ENCODE measurements around the gene MMP25.
A peak's percentile ranks its signal among the peaks of the same experiment; 100 is the strongest.

The MMP25 gene

DNA sequence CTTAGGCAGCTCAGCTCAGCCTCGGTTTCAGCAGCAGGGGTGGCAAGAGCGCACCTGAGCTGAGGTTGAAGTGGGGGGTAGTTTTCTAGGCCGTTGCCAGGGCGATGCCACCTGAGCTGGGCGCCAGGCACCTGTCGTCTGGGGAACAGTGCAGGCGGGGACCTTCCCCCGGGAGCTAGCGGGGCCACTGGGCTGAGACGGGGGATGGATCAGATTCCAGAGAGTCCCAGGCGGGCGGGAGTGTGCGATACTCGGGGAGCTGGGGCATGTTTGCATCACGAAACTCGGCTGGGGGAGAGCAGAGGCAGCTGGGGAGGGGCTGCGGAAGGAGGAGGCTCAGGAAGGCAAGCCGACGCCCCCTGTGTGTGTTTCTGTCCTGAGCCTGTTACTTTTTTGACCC, 34.1 kb upstream of the MMP25 start:
- no peaks in the 10 kb centered on the region for H3K36me3 Mint-ChIP-seq (ENCODE audit: low read depth)
- H3K27me3 Mint-ChIP-seq, result peaks cover 12% of the 10 kb centered on the region
- H3K4me1 Mint-ChIP-seq (ENCODE audit: low read depth), result peaks cover 18% of the 10 kb centered on the region
- H3K9me3 Mint-ChIP-seq, result no peaks in the 10 kb centered on the region
- H3K4me3 Mint-ChIP-seq, result no peak overlapping the region
- no peak overlapping the region for H3K27ac Mint-ChIP-seq

DNA sequence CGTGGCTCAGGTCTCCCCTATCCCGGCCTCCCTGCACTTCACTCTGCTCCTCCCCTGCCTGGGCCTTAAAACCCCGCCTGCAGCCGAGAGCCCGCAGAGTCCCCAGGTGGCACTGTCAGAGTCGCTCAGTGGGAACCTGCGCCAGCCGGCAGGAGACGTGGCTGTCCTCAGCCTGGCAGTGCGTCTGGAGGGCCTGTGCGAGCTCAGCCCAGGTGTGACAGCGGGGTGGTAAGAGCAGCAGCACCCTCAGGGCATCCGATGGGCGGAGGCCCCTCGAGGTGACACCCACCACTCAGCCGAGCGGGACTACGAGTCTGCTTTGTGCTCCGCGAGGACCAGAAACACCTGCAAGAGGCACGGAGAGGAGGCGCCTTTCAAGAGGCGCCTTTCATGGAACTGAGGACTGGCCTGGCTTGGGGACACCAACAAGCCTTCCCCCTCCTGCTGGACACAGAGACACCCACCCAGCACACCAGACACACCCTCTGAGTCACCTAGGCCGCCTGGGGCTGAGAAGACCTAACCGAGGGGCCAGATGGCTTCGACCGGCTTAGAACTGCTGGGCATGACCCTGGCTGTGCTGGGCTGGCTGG, 33.4 kb upstream of the MMP25 start, which contains the start of gene CLDN9:
TSS of gene CLDN9 (plus strand) at position 96 of the 593 bp plus-strand sequence. CDS start at position 536, 440 bp downstream.
- Mint-ChIP-seq H3K9me3 (no peaks in the 10 kb centered on the region), H3K27me3 (peaks cover 11% of the 10 kb centered on the region), H3K36me3 (ENCODE audit: low read depth) (no peaks in the 10 kb centered on the region), H3K27ac (no peak within 1 kb of the TSS), H3K4me1 (ENCODE audit: low read depth) (peaks cover 11% of the 10 kb centered on the region), H3K4me3 (no peak within 1 kb of the TSS)

DNA sequence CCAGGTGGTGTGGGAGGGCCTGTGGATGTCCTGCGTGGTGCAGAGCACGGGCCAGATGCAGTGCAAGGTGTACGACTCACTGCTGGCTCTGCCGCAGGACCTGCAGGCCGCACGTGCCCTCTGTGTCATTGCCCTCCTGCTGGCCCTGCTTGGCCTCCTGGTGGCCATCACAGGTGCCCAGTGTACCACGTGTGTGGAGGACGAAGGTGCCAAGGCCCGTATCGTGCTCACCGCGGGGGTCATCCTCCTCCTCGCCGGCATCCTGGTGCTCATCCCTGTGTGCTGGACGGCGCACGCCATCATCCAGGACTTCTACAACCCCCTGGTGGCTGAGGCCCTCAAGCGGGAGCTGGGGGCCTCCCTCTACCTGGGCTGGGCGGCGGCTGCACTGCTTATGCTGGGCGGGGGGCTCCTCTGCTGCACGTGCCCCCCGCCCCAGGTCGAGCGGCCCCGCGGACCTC, 32.8 kb upstream of the MMP25 start:
- Mint-ChIP-seq H3K9me3 (no peaks in the 10 kb centered on the region), H3K27me3 (peaks cover 9% of the 10 kb centered on the region), H3K4me1 (ENCODE audit: low read depth) (peaks cover 11% of the 10 kb centered on the region), H3K36me3 (ENCODE audit: low read depth) (no peaks in the 10 kb centered on the region), H3K4me3 (no peak overlapping the region), H3K27ac (no peak overlapping the region)

DNA sequence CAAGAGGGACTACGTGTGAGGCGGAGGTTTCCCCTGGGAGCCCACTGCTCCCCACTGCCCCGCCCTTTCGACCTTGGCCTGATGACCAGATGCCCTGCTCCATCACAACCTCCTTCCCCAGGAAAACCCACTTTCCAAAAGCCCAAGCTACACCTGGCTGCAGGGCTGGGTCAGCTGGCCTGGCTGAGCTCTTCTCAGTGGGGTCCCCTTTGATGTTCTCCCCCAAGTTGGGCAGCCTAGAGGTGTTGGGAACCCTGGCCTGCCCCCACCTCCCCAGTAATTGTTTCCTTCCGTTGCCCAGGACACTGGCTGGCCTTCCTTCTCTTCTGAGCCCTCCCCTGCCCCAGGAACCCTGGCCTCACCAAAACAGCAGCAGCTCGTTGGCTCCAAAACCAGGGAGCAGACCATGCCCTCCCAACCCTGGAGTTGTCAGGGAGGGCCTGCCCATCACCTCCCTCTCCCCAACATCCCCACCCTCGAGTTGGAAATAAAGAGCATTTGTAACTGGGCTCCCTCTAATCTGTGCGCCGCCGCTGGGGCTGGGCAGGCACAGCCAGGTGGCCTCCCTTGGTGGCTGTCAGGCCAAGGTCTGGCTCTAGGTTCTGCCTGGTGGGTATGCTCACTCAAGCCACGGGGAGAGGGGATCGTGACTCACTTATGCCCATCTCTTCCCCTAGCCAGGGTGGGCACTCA, 32.2 kb upstream of the MMP25 start:
- no peaks in the 10 kb centered on the region for H3K36me3 Mint-ChIP-seq (ENCODE audit: low read depth)
- H3K27me3 Mint-ChIP-seq, result peaks cover 9% of the 10 kb centered on the region
- no peaks in the 10 kb centered on the region for H3K9me3 Mint-ChIP-seq
- no peak overlapping the region for H3K4me3 Mint-ChIP-seq
- H3K27ac Mint-ChIP-seq, result no peak overlapping the region
- peaks cover 8% of the 10 kb centered on the region for H3K4me1 Mint-ChIP-seq (ENCODE audit: low read depth)

DNA sequence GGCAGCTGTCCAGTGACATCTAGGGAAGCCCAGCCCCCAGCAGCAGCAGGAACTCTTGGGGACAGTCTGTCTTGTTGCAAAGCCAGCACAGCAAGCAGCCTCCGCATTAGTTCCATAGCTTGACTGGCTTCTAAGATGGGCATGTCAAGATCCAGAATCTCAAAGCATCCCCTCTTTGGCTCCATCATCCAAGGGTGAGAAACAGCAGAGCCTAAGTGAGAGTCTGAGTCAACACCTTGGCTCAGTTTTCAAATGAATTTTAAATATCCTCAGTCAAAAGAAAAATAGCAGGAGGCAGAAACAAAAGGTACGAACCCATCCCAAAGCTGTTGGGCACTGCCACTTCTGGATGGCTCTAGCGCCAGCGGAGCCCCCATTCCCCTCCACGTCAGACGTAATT, 31.4 kb upstream of the MMP25 start:
- no peak overlapping the region for H3K4me3 Mint-ChIP-seq
- H3K9me3 Mint-ChIP-seq, result no peaks in the 10 kb centered on the region
- H3K36me3 Mint-ChIP-seq (ENCODE audit: low read depth), result no peaks in the 10 kb centered on the region
- H3K4me1 Mint-ChIP-seq (ENCODE audit: low read depth), result peaks cover 15% of the 10 kb centered on the region
- peaks cover 9% of the 10 kb centered on the region for H3K27me3 Mint-ChIP-seq
- no peak overlapping the region for H3K27ac Mint-ChIP-seq

DNA sequence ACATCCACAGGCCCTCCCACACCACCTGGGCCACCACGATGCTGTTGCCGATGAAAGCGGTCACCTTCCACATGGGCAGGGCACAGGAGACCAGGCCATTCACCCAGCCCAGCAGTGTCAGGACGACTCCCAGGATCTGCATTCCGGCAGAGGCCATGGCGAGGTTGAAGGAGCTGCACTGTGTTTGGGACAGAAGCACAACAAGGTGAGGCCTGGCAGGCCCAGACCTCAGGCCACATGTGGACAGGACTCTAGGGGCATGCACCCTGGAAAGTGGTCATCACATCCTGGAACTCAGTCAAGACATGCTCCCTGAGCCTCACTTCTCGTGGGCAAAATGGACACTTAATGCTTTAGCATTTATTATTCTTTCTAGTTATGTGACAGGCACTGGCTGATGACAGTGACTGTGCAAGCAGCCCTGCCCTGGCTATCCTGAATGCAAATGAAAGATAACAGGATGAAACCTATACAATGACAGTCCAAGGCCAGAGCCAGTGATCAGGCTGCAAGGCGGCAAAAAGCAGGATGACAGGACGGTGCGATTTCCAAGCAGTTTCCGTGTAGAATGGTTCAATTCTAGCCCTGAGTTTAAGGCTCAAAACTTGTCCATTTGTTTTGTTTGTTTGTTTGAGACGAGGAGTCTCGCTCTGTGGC, 30.4 kb upstream of the MMP25 start:
- Mint-ChIP-seq H3K27ac (no peak overlapping the region), H3K9me3 (no peaks in the 10 kb centered on the region), H3K36me3 (ENCODE audit: low read depth) (no peaks in the 10 kb centered on the region), H3K27me3 (peaks cover 9% of the 10 kb centered on the region), H3K4me3 (no peak overlapping the region), H3K4me1 (ENCODE audit: low read depth) (peaks cover 21% of the 10 kb centered on the region)

DNA sequence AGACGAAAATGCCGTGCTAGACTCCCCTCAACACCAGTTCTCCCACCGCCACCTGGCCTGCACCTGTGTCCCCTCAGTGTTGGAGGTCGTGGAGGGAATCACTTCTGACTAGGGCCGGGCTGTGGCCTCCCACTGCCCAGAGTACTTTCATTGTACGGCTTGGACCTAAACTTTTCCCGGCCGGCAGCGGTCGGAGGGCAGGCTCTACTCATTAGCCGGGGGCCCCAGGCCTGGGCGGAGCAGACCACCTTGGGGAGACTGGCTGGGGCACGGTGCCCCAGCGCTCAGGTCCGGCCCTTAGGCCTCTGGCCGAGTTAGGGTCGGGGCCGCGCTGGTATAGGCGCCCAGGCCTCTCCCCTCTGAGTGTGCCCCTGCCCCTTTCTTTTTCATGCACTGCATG, 29.0 kb upstream of the MMP25 start:
- H3K27ac Mint-ChIP-seq, result no peak overlapping the region
- H3K9me3 Mint-ChIP-seq, result no peaks in the 10 kb centered on the region
- H3K4me3 Mint-ChIP-seq, result no peak overlapping the region
- no peaks in the 10 kb centered on the region for H3K36me3 Mint-ChIP-seq (ENCODE audit: low read depth)
- peaks cover 34% of the 10 kb centered on the region for H3K4me1 Mint-ChIP-seq (ENCODE audit: low read depth)
- peaks cover 3% of the 10 kb centered on the region for H3K27me3 Mint-ChIP-seq

DNA sequence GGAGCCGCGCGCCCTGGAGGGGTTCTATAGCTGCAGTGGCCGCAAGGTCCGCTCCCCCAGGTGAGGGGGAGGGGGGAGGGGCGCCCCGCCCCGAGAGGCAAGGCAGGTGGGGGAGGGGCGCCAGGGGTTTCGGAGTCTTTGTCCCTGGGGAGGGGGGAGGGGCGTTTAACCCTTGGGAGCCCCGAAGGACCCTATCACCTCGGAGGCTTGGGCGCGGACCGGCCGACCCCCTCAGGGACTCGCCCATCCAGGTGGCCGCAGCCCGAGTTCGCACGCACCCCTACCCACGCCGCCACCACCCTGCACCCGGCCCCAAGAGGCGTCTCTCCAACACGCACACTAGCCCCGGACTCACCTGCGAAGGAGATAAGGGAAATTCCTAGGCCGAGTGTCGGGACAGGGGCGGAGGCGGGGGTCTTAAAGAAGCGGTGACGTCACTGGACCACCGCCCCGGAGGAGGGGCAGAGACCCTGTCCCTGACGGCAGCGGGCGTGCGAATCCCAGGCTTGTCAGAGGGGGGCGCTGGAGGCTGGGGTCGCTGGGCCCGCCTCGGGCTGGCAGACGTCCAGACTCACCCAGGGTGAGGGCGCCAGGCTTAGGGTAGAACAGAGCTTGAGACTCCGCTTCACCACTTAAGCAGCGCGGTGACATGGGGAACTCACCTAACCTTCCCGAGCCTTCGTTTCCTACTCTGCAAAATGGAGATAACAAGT, 28.4 kb upstream of the MMP25 start, which contains the start of gene CLDN6:
TSS of gene CLDN6 (minus strand) at position 390 of the 713 bp plus-strand sequence. CDS start 2,162 bp downstream, outside the sequence.
- Mint-ChIP-seq H3K27ac (no peak within 1 kb of the TSS), H3K4me1 (ENCODE audit: low read depth) (peaks cover 40% of the 10 kb centered on the region), H3K27me3 (peaks cover 3% of the 10 kb centered on the region), H3K36me3 (ENCODE audit: low read depth) (no peaks in the 10 kb centered on the region), H3K9me3 (no peaks in the 10 kb centered on the region), H3K4me3 (no peak within 1 kb of the TSS)

DNA sequence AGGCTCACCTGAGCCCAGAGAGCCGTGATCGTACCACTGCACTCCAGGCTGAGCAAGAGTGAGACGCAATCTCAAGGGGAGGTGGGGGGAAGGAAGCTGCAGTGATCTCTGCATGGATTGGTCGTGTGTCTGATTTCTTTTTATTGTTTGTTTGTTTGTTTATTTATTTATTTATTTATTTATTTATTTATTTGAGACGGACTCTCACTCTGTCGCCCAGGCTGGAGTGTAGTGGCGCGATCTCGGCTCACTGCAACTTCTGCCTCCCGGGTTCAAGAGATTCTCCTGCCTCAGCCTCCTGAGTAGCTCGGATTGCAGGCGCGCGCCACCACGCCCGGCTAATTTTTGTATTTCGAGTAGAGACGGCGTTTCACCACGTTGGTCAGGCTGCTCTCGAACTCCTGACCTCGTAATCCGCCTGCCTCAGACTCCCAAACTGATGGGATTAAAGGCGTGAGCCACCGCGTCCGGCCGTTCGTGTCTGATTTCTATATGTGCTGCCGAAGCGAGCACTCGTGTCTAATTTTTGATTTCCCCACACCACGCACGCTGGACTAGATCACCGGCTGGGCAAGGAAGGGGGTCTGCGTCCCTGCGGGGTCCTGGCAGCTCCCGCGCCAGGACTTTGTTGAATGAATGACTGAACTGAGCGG, 26.6 kb upstream of the MMP25 start:
- Mint-ChIP-seq H3K9me3 (no peaks in the 10 kb centered on the region), H3K4me3 (peak overlapping the region; percentile 85), H3K27me3 (peaks cover 3% of the 10 kb centered on the region), H3K36me3 (ENCODE audit: low read depth) (peaks cover 4% of the 10 kb centered on the region), H3K4me1 (ENCODE audit: low read depth) (peaks cover 52% of the 10 kb centered on the region), H3K27ac (peak overlapping the region; percentile 82)

DNA sequence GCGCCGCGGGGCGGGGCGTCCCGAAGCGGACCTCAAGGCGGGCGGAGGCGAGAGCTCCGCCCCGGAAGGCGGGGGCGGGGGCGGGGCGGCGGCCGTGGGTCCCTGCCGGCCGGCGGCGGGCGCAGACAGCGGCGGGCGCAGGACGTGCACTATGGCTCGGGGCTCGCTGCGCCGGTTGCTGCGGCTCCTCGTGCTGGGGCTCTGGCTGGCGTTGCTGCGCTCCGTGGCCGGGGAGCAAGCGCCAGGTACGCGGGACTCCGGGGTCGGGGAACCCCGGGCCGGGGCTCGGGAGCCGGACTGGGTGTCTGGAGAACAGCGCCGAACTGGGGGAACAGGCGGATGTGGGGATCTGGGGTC, 26.1 kb upstream of the MMP25 start, which contains the start of gene TNFRSF12A:
TSS of gene TNFRSF12A (plus strand) at position 122 of the 357 bp plus-strand sequence. CDS start at position 152, 30 bp downstream.
- Mint-ChIP-seq H3K4me3 (peak within 1 kb of the TSS; percentile 85), H3K4me1 (ENCODE audit: low read depth) (peaks cover 52% of the 10 kb centered on the region), H3K36me3 (ENCODE audit: low read depth) (peaks cover 4% of the 10 kb centered on the region), H3K27me3 (no peaks in the 10 kb centered on the region), H3K9me3 (no peaks in the 10 kb centered on the region), H3K27ac (peak within 1 kb of the TSS; percentile 97)

DNA sequence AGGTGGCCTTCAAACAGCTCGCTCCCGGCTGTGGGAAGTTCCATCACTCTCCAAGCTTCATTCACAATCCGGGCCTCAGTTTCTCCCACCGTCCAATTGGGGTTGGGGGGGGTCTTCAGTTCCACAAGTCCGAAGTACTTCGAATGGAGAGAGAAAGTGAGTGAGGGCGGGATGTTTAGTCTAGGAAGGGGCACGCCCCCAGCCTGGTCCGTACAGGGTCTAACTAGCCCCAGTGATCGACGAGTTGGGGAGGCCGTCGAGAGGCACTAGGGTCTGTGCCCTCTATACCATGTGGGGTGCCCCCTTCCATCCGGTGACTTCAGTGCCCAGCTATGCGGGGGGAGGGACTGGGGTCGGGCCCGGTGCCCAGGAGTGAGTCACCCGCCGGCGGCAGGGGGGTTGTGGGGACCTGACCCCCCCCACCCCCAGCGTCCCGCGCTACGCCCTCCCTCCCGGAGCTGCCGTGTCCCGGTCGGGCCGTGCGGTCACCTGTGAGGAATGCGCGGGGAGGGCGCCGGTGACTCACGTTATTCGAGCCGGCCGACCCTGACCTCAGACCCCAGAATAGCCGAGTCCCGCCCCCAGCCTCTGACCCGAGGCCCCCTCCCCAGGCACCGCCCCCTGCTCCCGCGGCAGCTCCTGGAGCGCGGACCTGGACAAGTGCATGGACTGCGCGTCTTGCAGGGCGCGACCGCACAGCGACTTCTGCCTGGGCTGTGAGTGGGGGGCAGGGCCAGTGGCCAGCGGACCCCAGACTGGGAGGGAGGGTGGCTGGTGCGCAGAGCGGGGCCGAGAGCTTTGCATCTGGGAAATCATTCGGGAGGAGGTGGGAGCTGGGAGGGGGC, 25.5 kb upstream of the MMP25 start:
- H3K4me3 Mint-ChIP-seq, result peak overlapping the region; percentile 85
- H3K27ac Mint-ChIP-seq, result peak overlapping the region; percentile 97
- peaks cover 4% of the 10 kb centered on the region for H3K36me3 Mint-ChIP-seq (ENCODE audit: low read depth)
- H3K9me3 Mint-ChIP-seq, result no peaks in the 10 kb centered on the region
- no peaks in the 10 kb centered on the region for H3K27me3 Mint-ChIP-seq
- H3K4me1 Mint-ChIP-seq (ENCODE audit: low read depth), result peaks cover 52% of the 10 kb centered on the region

DNA sequence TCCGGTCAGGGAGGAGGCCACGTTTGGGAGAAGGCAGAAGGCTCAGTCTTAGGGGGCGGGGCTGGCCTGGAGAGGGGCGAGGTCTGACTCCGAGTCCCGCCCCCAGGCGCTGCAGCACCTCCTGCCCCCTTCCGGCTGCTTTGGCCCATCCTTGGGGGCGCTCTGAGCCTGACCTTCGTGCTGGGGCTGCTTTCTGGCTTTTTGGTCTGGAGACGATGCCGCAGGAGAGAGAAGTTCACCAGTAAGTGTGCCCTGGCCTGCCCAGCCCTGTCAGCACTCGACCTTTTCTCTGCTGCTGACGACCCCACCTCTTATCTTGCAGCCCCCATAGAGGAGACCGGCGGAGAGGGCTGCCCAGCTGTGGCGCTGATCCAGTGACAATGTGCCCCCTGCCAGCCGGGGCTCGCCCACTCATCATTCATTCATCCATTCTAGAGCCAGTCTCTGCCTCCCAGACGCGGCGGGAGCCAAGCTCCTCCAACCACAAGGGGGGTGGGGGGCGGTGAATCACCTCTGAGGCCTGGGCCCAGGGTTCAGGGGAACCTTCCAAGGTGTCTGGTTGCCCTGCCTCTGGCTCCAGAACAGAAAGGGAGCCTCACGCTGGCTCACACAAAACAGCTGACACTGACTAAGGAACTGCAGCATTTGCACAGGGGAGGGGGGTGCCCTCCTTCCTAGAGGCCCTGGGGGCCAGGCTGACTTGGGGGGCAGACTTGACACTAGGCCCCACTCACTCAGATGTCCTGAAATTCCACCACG, 24.7 kb upstream of the MMP25 start:
- H3K27me3 Mint-ChIP-seq, result no peaks in the 10 kb centered on the region
- H3K27ac Mint-ChIP-seq, result peak overlapping the region; percentile 97
- H3K4me1 Mint-ChIP-seq (ENCODE audit: low read depth), result peaks cover 52% of the 10 kb centered on the region
- peaks cover 12% of the 10 kb centered on the region for H3K36me3 Mint-ChIP-seq (ENCODE audit: low read depth)
- no peaks in the 10 kb centered on the region for H3K9me3 Mint-ChIP-seq
- H3K4me3 Mint-ChIP-seq, result peak overlapping the region; percentile 85

DNA sequence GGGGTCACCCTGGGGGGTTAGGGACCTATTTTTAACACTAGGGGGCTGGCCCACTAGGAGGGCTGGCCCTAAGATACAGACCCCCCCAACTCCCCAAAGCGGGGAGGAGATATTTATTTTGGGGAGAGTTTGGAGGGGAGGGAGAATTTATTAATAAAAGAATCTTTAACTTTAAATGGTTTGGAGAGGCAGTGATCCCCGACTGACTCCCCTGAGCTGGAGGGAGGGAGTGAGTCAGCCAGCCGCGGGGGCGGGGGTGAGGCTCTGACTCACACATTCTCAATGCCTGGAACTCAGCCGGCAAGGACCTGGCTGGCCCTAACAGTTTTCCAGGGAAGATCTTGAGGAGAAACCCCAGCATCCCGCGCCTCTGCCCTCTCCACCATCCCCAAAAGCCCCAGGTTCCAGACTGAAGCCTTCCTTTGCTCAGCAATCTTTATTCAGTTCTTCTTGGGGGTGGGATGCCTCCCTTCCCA, 24.1 kb upstream of the MMP25 start:
- peaks cover 19% of the 10 kb centered on the region for H3K36me3 Mint-ChIP-seq (ENCODE audit: low read depth)
- no peaks in the 10 kb centered on the region for H3K9me3 Mint-ChIP-seq
- peak overlapping the region; percentile 97 for H3K27ac Mint-ChIP-seq
- H3K27me3 Mint-ChIP-seq, result no peaks in the 10 kb centered on the region
- peaks cover 52% of the 10 kb centered on the region for H3K4me1 Mint-ChIP-seq (ENCODE audit: low read depth)
- peak overlapping the region; percentile 85 for H3K4me3 Mint-ChIP-seq
